Activated CD8-positive, alpha-beta memory T cell treated with anti-CD3 and anti-CD28 coated beads for 36 hours (primary cell): ENCODE measurements around the gene FBN2. TPM values are rescaled to one million over a fixed set of nuclear protein-coding genes. Genes with fewer than 3 reads are reported as not detected.
"Not testable (repeated sequence)": the region's sequence is repeated elsewhere in the genome, so short reads cannot be mapped to it uniquely, and the experiment has no call there.

Experiments
- CTCF ChIA-PET: fragments of 350-600 bp; sonication (Branson Sonifier 250); formaldehyde crosslinking; loops from one replicate; lab custom pipeline; 2021; ENCODE audit warnings: antibody characterized with exemption; lab: Charles Lee
- POLR2A ChIA-PET: fragments of 350-600 bp; sonication (Branson Sonifier 250); formaldehyde crosslinking; loops from one replicate; lab custom pipeline; 2021; ENCODE audit warnings: antibody characterized with exemption; lab: Charles Lee
- total RNA-seq, 2 experiments: library from RNA; stranded (reverse); gene quantifications; one replicate each; pipeline ENCODE4 v1.2.3, GENCODE V29; 2021

FBN2 gene
- total RNA-seq, 2 experiments from 2014 or later, result not detected

GRCh38 chr5:128338649-128339048, 199.4 kb downstream of the FBN2 start:
- CTCF ChIA-PET, result no interaction called here
- POLR2A ChIA-PET, result no interaction called here

- CTCF ChIA-PET, result no interaction called here
- POLR2A ChIA-PET, result no interaction called here
Observed at GRCh38 chr5:128335339-128335738, 202.7 kb downstream of the FBN2 start.

- CTCF ChIA-PET, result no interaction called here
- POLR2A ChIA-PET, result no interaction called here
Observed at GRCh38 chr5:128334010-128334716, 203.9 kb downstream of the FBN2 start.

- POLR2A ChIA-PET, result no interaction called here
- CTCF ChIA-PET, result no interaction called here
Observed at GRCh38 chr5:128331261-128331660, 206.8 kb downstream of the FBN2 start.

GRCh38 chr5:128329386-128329939, 208.6 kb downstream of the FBN2 start:
- POLR2A ChIA-PET, result no interaction called here
- CTCF ChIA-PET, result interaction anchor here (0.5 kb wide), 1 partner anchor 431 kb away, joined by 3 read pairs; no protein-coding TSS in a partner anchor

GRCh38 chr5:128328446-128328845, 209.6 kb downstream of the FBN2 start:
- POLR2A ChIA-PET, result no interaction called here
- CTCF ChIA-PET, result no interaction called here

- CTCF ChIA-PET, result no interaction called here
Observed at GRCh38 chr5:128328007-128328406, 210.0 kb downstream of the FBN2 start.

GRCh38 chr5:128321418-128321817, 216.6 kb downstream of the FBN2 start:
- CTCF ChIA-PET, POLR2A ChIA-PET: not testable (repeated sequence)

More at GRCh38 chr5:128328007-128328406, 210.0 kb downstream of the FBN2 start:
- POLR2A ChIA-PET, result no interaction called here

- ChIA-PET CTCF (no interaction called here), POLR2A (no interaction called here)
Observed at GRCh38 chr5:128318691-128319090, 219.4 kb downstream of the FBN2 start.

- POLR2A ChIA-PET, result no interaction called here
Observed at GRCh38 chr5:128317481-128317880, 220.6 kb downstream of the FBN2 start.

GRCh38 chr5:128315671-128316070, 222.4 kb downstream of the FBN2 start:
- ChIA-PET CTCF (no interaction called here), POLR2A (no interaction called here)

More at GRCh38 chr5:128317481-128317880, 220.6 kb downstream of the FBN2 start:
- CTCF ChIA-PET, result no interaction called here

- POLR2A ChIA-PET, result no interaction called here
- CTCF ChIA-PET, result no interaction called here
Observed at GRCh38 chr5:128305341-128305740, 232.7 kb downstream of the FBN2 start.

- ChIA-PET CTCF (no interaction called here), POLR2A (no interaction called here)
Observed at GRCh38 chr5:128304791-128305190, 233.3 kb downstream of the FBN2 start.

- CTCF ChIA-PET, result no interaction called here
- POLR2A ChIA-PET, result no interaction called here
Observed at GRCh38 chr5:128304088-128304487, 234.0 kb downstream of the FBN2 start.

GRCh38 chr5:128303593-128303992, 234.5 kb downstream of the FBN2 start:
- ChIA-PET POLR2A (no interaction called here), CTCF (no interaction called here)

GRCh38 chr5:128300181-128300580, 237.9 kb downstream of the FBN2 start:
- POLR2A ChIA-PET, result no interaction called here
- CTCF ChIA-PET, result no interaction called here

GRCh38 chr5:128290152-128290858, 247.7 kb downstream of the FBN2 start:
- ChIA-PET POLR2A (no interaction called here), CTCF (no interaction called here)

- ChIA-PET CTCF (no interaction called here), POLR2A (no interaction called here)
Observed at GRCh38 chr5:128287740-128288139, 250.3 kb downstream of the FBN2 start.

- CTCF ChIA-PET, result no interaction called here
- POLR2A ChIA-PET, result no interaction called here
Observed at GRCh38 chr5:128284236-128284635, 253.8 kb downstream of the FBN2 start.

GRCh38 chr5:128279345-128279744, 258.7 kb downstream of the FBN2 start:
- CTCF ChIA-PET, result no interaction called here
- POLR2A ChIA-PET, result no interaction called here
